ENCODE data around the gene PDE8A.

DNA sequence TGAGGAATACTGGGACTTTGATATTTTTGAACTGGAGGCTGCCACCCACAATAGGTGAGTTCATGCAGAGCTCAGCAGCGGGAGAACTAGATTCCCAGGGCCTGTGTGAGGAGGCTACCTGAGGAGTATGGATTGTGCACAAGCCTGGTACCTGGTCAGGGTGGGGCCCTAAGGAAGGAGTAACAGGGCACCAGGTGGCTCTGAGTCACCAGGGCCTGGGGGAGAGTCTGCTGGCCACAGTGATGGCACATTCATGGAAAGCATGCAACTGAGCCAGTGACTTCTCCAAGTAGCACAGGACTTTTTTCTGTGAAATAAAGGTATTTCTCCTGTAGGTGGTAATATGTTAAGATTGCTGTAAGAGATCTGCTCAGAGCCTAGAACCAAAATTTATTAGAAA is 134.4 kb downstream of the PDE8A start:
- TF ChIP-seq, protein P1, sequence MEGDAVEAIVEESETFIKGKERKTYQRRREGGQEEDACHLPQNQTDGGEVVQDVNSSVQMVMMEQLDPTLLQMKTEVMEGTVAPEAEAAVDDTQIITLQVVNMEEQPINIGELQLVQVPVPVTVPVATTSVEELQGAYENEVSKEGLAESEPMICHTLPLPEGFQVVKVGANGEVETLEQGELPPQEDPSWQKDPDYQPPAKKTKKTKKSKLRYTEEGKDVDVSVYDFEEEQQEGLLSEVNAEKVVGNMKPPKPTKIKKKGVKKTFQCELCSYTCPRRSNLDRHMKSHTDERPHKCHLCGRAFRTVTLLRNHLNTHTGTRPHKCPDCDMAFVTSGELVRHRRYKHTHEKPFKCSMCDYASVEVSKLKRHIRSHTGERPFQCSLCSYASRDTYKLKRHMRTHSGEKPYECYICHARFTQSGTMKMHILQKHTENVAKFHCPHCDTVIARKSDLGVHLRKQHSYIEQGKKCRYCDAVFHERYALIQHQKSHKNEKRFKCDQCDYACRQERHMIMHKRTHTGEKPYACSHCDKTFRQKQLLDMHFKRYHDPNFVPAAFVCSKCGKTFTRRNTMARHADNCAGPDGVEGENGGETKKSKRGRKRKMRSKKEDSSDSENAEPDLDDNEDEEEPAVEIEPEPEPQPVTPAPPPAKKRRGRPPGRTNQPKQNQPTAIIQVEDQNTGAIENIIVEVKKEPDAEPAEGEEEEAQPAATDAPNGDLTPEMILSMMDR (conservative IDR thresholded peaks at IDR 0.05): no peak
- no peak for TF ChIP-seq ZFX (IDR thresholded peaks at IDR 0.05)

Measured in C4-2B (cell line).